ENCODE measurements around the gene ZNF432.

Gene ZNF432

DNA sequence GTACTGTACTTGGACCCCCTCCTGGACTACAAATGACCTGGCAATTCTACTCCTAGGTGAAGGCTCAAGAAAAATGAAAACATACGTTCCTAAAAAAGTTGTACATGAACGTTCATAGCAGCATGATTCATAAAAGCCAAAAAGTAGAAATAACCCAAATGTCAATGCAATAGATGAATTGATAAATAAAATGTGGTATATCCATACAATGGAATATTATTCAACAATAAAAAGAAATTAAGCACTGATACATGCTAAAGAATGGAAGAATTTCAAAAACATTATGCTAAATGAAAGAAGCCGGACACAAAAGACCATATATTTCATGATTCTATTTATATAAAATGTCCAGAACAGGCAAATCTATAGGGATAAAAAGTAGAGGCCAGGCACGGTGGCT is 9.5 kb downstream of the ZNF432 start:
- Histone ChIP-seq H3K9me2 (ENCODE audit: low read depth, low read length) (no peaks in the 10 kb centered on the region), H3K27me3 (ENCODE audit: insufficient read depth, low read length) (no peaks in the 10 kb centered on the region), H3K36me3 (ENCODE audit: insufficient read depth, low read length) (peaks cover 91% of the 10 kb centered on the region), H3K4me2 (ENCODE audit: low read length) (no peak overlapping the region), H2AFZ (ENCODE audit: low read length) (no peak overlapping the region), H3K9me3 (ENCODE audit: low read length) (peaks cover 33% of the 10 kb centered on the region), H3K4me3 (ENCODE audit: low read depth, low read length, poor library complexity, severe bottlenecking) (no peak overlapping the region), H3K27ac (ENCODE audit: low read depth, low read length, poor library complexity, severe bottlenecking) (no peak overlapping the region), H4K20me1 (ENCODE audit: insufficient read depth, low read length) (no peaks in the 10 kb centered on the region), H3F3A (ENCODE audit: insufficient read depth, low read length) (no peaks in the 10 kb centered on the region), H3K4me1 (ENCODE audit: insufficient read depth, low read length, severe bottlenecking) (no peaks in the 10 kb centered on the region), H3K79me2 (ENCODE audit: insufficient read depth, low read length) (no peaks in the 10 kb centered on the region), H3K9ac (ENCODE audit: low read length) (no peak overlapping the region)
- TF ChIP-seq EZH2 (IDR thresholded peaks at IDR 0.05; ENCODE audit: borderline replicate concordance, low read length) = no peak
- TF ChIP-seq, protein P1, sequence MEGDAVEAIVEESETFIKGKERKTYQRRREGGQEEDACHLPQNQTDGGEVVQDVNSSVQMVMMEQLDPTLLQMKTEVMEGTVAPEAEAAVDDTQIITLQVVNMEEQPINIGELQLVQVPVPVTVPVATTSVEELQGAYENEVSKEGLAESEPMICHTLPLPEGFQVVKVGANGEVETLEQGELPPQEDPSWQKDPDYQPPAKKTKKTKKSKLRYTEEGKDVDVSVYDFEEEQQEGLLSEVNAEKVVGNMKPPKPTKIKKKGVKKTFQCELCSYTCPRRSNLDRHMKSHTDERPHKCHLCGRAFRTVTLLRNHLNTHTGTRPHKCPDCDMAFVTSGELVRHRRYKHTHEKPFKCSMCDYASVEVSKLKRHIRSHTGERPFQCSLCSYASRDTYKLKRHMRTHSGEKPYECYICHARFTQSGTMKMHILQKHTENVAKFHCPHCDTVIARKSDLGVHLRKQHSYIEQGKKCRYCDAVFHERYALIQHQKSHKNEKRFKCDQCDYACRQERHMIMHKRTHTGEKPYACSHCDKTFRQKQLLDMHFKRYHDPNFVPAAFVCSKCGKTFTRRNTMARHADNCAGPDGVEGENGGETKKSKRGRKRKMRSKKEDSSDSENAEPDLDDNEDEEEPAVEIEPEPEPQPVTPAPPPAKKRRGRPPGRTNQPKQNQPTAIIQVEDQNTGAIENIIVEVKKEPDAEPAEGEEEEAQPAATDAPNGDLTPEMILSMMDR (IDR thresholded peaks at IDR 0.05; ENCODE audit: low read length) = no peak

DNA sequence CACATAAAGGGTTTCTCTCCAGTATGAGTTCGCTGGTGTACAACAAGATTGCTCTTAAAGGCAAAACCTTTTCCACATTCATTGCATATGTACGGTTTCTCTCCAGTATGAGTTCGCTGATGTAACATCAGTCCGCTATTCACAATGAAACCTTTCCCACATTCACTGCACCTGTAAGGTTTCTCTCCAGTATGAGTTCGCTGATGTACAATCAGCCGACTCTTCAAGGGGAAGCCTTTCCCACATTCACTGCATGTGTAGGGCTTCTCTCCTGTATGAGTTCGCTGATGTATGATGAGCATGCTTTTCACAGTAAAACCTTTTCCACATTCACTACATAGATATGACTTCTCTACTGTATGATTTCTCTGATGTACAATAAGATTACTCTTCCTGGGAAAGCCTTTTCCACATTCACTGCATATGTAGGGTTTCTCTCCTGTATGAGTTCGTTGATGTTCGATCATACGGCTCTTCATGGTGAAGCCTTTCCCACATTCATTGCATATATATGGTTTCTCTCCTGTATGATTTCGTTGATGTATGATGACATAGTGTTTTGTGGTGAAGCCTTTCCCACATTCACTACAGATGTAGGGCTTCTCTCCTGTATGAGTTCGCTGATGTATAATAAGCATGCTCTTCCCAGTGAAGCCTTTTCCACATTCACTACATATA is 14.4 kb downstream of the ZNF432 start:
- Histone ChIP-seq H3K79me2 (ENCODE audit: insufficient read depth, low read length) (no peaks in the 10 kb centered on the region), H2AFZ (ENCODE audit: low read length) (no peak overlapping the region), H4K20me1 (ENCODE audit: insufficient read depth, low read length) (no peaks in the 10 kb centered on the region), H3K9ac (ENCODE audit: low read length) (no peak overlapping the region), H3K4me2 (ENCODE audit: low read length) (no peak overlapping the region), H3K9me3 (ENCODE audit: low read length) (peaks cover 56% of the 10 kb centered on the region), H3K4me3 (ENCODE audit: low read depth, low read length, poor library complexity, severe bottlenecking) (no peak overlapping the region), H3K9me2 (ENCODE audit: low read depth, low read length) (no peaks in the 10 kb centered on the region), H3K27ac (ENCODE audit: low read depth, low read length, poor library complexity, severe bottlenecking) (no peak overlapping the region), H3K27me3 (ENCODE audit: insufficient read depth, low read length) (no peaks in the 10 kb centered on the region), H3F3A (ENCODE audit: insufficient read depth, low read length) (no peaks in the 10 kb centered on the region), H3K4me1 (ENCODE audit: insufficient read depth, low read length, severe bottlenecking) (peaks cover 3% of the 10 kb centered on the region), H3K36me3 (ENCODE audit: insufficient read depth, low read length) (peaks cover 85% of the 10 kb centered on the region)
- TF ChIP-seq EZH2 (IDR thresholded peaks at IDR 0.05; ENCODE audit: borderline replicate concordance, low read length) = no peak
- TF ChIP-seq, protein P1 (IDR thresholded peaks at IDR 0.05; ENCODE audit: low read length) = no peak

DNA sequence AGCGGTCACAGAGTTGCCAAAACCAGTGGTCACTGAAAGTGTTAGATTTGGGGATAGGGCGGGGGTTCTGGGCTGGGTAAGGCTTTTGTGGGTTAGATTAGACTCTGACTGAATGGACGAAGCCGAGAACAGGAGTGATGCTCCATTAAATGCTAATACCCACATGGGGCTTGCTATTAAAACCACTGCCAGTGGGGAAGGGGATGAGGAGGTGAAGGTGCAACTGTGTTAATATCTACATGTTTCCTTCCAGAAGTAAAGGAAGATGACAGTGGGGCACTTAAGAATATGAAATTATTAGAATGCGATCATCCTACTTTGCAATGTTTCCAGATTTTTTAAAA is 19.9 kb downstream of the ZNF432 start:
- peaks cover 35% of the 10 kb centered on the region for H3K9me3 ChIP-seq (ENCODE audit: low read length)
- peaks cover 17% of the 10 kb centered on the region for H3K4me1 ChIP-seq (ENCODE audit: insufficient read depth, low read length, severe bottlenecking)
- peak overlapping the region; percentile 98 for H3K9ac ChIP-seq (ENCODE audit: low read length)
- peak overlapping the region; percentile 99 for H3K4me3 ChIP-seq (ENCODE audit: low read depth, low read length, poor library complexity, severe bottlenecking)
- peak overlapping the region; percentile 77 for H3K4me2 ChIP-seq (ENCODE audit: low read length)
- no peaks in the 10 kb centered on the region for H4K20me1 ChIP-seq (ENCODE audit: insufficient read depth, low read length)
- H3K27me3 ChIP-seq (ENCODE audit: insufficient read depth, low read length) = no peaks in the 10 kb centered on the region
- H3K79me2 ChIP-seq (ENCODE audit: insufficient read depth, low read length) = peaks cover 13% of the 10 kb centered on the region; the same call in 1 of the 2 replicates
- H2AFZ ChIP-seq (ENCODE audit: low read length) = peak overlapping the region; percentile 70
- peak overlapping the region; percentile 80 for H3K27ac ChIP-seq (ENCODE audit: low read depth, low read length, poor library complexity, severe bottlenecking)
- no peaks in the 10 kb centered on the region for H3F3A ChIP-seq (ENCODE audit: insufficient read depth, low read length)
- no peaks in the 10 kb centered on the region for H3K9me2 ChIP-seq (ENCODE audit: low read depth, low read length)
- TF ChIP-seq, protein P1 (IDR thresholded peaks at IDR 0.05; ENCODE audit: low read length) = no peak
- no peak for TF ChIP-seq EZH2 (IDR thresholded peaks at IDR 0.05; ENCODE audit: borderline replicate concordance, low read length)
- H3K36me3 ChIP-seq (ENCODE audit: insufficient read depth, low read length) = peaks cover 67% of the 10 kb centered on the region
